ENCODE data around the gene ARHGDIB.

GRCh38 chr12:14906114-14906513 is 55.3 kb downstream of the ARHGDIB start:
- TF ChIP-seq POLR2A (IDR thresholded peaks at IDR 0.05; ENCODE audit: low read depth, low read length) (no peak), TAF1 (IDR thresholded peaks at IDR 0.05; ENCODE audit: low read depth, low read length) (no peak), POLR2AphosphoS5 (IDR thresholded peaks at IDR 0.05; ENCODE audit: low read depth, low read length) (no peak), SPI1 (IDR thresholded peaks at IDR 0.05; ENCODE audit: low read depth, low read length) (no peak), POU2F2 (IDR thresholded peaks at IDR 0.05; ENCODE audit: low read depth, low read length) (no peak)
